CD4-positive, alpha-beta T cell treated with Interleukin-17A for 1 hour (primary cell): ENCODE data around the gene PRRC2B.
"Not testable (repeated sequence)": the region's sequence is repeated elsewhere in the genome, so short reads cannot be mapped to it uniquely, and the experiment has no call there.

Experiments
- DNase-seq: peaks from one replicate; pipeline ENCODE4 v3.0.0-alpha.2; 2020

PRRC2B gene

DNA sequence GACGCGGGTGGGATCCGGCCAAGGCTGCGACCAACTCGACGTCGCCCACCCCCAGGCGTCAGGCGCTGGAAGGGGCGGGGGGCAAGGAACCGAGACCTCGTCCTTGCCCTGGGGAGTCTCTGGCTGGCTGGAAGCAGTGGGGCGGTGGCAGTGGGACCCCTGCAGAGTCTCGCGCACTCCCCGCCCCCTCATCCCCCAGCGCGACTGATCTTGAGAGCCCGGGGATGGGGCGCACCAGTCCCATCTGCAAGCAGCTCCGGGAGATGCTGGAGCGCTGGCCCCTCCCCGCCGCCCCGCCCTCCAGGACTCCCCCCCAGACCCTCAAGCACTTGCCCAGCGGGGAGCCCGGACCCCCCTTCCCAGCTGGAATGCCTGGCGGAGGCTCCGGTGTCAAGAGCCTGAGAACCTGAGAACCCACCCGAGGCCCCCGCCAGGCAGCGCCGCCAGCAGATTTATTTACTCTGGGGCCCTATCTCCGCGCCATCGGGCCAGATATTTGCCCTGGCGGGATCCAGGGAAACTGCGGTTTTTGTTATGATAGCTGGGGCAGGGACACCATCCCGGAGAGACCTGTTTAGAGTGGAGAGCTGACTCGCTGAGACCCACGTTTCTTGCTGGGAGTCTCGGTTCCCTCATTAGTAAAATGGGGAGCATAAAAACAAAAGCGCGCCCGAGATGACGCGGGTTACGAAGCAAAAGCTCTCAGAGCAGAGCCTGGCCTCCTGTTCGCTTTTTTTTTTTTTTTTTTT is 152.6 kb downstream of the PRRC2B start:
- DNase-seq = no peak

GRCh38 chr9:131549186-131549585 is 155.3 kb downstream of the PRRC2B start:
- not testable (repeated sequence) for DNase-seq
